COR-L47 (cell line): ENCODE results near the gene OR13C8.
A peak's percentile ranks its signal among the peaks of the same experiment; 100 is the strongest.
"Not testable (repeated sequence)": the region's sequence is repeated elsewhere in the genome, so short reads cannot be mapped to it uniquely, and the experiment has no call there.

Source experiments
- DNase-seq: peaks from one replicate; lab custom pipeline; 2025; lab: John Stamatoyannopoulos, UW

Gene OR13C8

GRCh38 chr9:104568868-104569267 lies at the start of gene OR13C8:
TSS of gene OR13C8 (plus strand) at chr9:104569168. CDS start at chr9:104569168, 0 bp downstream.
- no peak for DNase-seq

- not testable (repeated sequence) for DNase-seq
Measured at GRCh38 chr9:104520241-104520640, 48.7 kb upstream of the OR13C8 start.

GRCh38 chr9:104527109-104527508 lies 41.9 kb upstream of the OR13C8 start, which contains the start of gene OR13C4:
TSS of gene OR13C4 (minus strand) at chr9:104527209. CDS start at chr9:104527209, 0 bp downstream.
- DNase-seq = no peak

- no peak for DNase-seq
Measured at GRCh38 chr9:104536756-104537155, 32.2 kb upstream of the OR13C8 start, which contains the start of gene OR13C3. TSS of gene OR13C3 (minus strand) at chr9:104536856. CDS start at chr9:104536723, 133 bp downstream.

- DNase-seq = no peak
Measured at GRCh38 chr9:104539275-104539674, 29.7 kb upstream of the OR13C8 start.

- no peak for DNase-seq
Measured at GRCh38 chr9:104544644-104545043, 24.3 kb upstream of the OR13C8 start.

GRCh38 chr9:104553261-104553660 lies 15.7 kb upstream of the OR13C8 start:
- DNase-seq = no peak

- DNase-seq = no peak
Measured at GRCh38 chr9:104555521-104555920, 13.4 kb upstream of the OR13C8 start.

GRCh38 chr9:104556830-104557634 lies 11.9 kb upstream of the OR13C8 start:
- DNase-seq = no peak

GRCh38 chr9:104564358-104564757 lies 4.6 kb upstream of the OR13C8 start:
- DNase-seq = no peak

- DNase-seq = no peak
Measured at GRCh38 chr9:104572612-104573011, 3.6 kb downstream of the OR13C8 start.

GRCh38 chr9:104575456-104575855 lies 6.5 kb downstream of the OR13C8 start:
- DNase-seq = no peak

- DNase-seq = no peak
Measured at GRCh38 chr9:104577263-104577662, 8.3 kb downstream of the OR13C8 start.

GRCh38 chr9:104580562-104580961 lies 11.6 kb downstream of the OR13C8 start:
- DNase-seq = no peak

GRCh38 chr9:104586496-104587180 lies 17.7 kb downstream of the OR13C8 start:
- DNase-seq = no peak

- DNase-seq = no peak
Measured at GRCh38 chr9:104589626-104590025, 20.7 kb downstream of the OR13C8 start.

GRCh38 chr9:104598749-104599148 lies 29.8 kb downstream of the OR13C8 start:
- DNase-seq = not testable (repeated sequence)

- not testable (repeated sequence) for DNase-seq
Measured at GRCh38 chr9:104599313-104599712, 30.3 kb downstream of the OR13C8 start, which contains the start of gene OR13C5. TSS of gene OR13C5 (minus strand) at chr9:104599413. CDS start at chr9:104599413, 0 bp downstream.

- no peak for DNase-seq
Measured at GRCh38 chr9:104604801-104605200, 35.8 kb downstream of the OR13C8 start.

GRCh38 chr9:104605527-104605926 lies 36.6 kb downstream of the OR13C8 start, which contains the start of gene OR13C2:
TSS of gene OR13C2 (minus strand) at chr9:104605627. CDS start at chr9:104605627, 0 bp downstream.
- DNase-seq = not testable (repeated sequence)

- DNase-seq = peak; percentile 78
Measured at GRCh38 chr9:104606152-104606551, 37.2 kb downstream of the OR13C8 start.

- no peak for DNase-seq
Measured at GRCh38 chr9:104608336-104608735, 39.4 kb downstream of the OR13C8 start.

GRCh38 chr9:104611213-104611612 lies 42.2 kb downstream of the OR13C8 start:
- no peak for DNase-seq
